IMR-90 (cell line): Measurements from ENCODE around the gene EPB41L5. TPM values are rescaled to one million over a fixed set of nuclear protein-coding genes. Genes with fewer than 3 reads are reported as not detected.
A peak's percentile ranks its signal among the peaks of the same experiment; 100 is the strongest.

ENCODE experiments used
- ATAC-seq: fragments of 200-7000 bp; cut with Tn5 transposase; 2 replicates; pipeline ENCODE4 v1.9.1; 2020; ENCODE audit warnings: low read depth, mild to moderate bottlenecking, moderate library complexity
- BruUV-seq: library from RNA; stranded (reverse); fragments of 400-500 nt; replicated peaks from 2 replicates; lab custom pipeline; 2021; lab: Mats Ljungman, UMichigan
- CTCF ChIA-PET: fragments of 300-600 bp; formaldehyde crosslinking; extraction: SDS; loops from one replicate; lab custom pipeline; 2021; ENCODE audit warnings: antibody characterized with exemption; lab: Yijun Ruan, JAX
- POLR2A ChIA-PET: fragments of 300-600 bp; sonication (Branson Sonifier 250); formaldehyde crosslinking; loops from one replicate; lab custom pipeline; 2022; ENCODE audit warnings: antibody characterized with exemption; ENCODE audit not compliant: unreplicated experiment; lab: Charles Lee
- DNase-seq: peaks from one replicate; pipeline ENCODE4 v3.0.0; 2013
- H2AFZ ChIP-seq: replicated peaks from 2 replicates; pipeline ENCODE3; 2013; ENCODE audit warnings: low read length, mild to moderate bottlenecking; ENCODE audit not compliant: poor library complexity
- H2AK5ac ChIP-seq: 2 replicates; pipeline ENCODE4 v1.6.1; 2013; ENCODE audit warnings: low read depth, low read length, inconsistent platforms
- H2AK9ac ChIP-seq: replicated peaks from 2 replicates; pipeline ENCODE3; 2013; ENCODE audit warnings: mild to moderate bottlenecking, low read depth, low read length, moderate library complexity; ENCODE audit not compliant: poor library complexity
- H2BK120ac ChIP-seq: 2 replicates; pipeline ENCODE4 v1.6.1; 2013; ENCODE audit warnings: low read depth, low read length, inconsistent platforms
- H2BK15ac ChIP-seq: 3 replicates; pipeline ENCODE4 v1.6.1; 2013; ENCODE audit warnings: low read depth, low read length, inconsistent platforms
- H2BK20ac ChIP-seq: 2 replicates; pipeline ENCODE4 v1.6.1; 2013; ENCODE audit warnings: low read depth, mild to moderate bottlenecking, inconsistent platforms, low read length, moderate library complexity
- H2BK5ac ChIP-seq: 2 replicates; pipeline ENCODE4 v1.6.1; 2013; ENCODE audit warnings: mild to moderate bottlenecking, low read depth, low read length, inconsistent platforms; ENCODE audit not compliant: poor library complexity, severe bottlenecking
- H3K14ac ChIP-seq: replicated peaks from 2 replicates; pipeline ENCODE4 v1.6.1; 2013; ENCODE audit warnings: low read depth, low read length, inconsistent platforms
- H3K18ac ChIP-seq: 2 replicates; pipeline ENCODE4 v1.6.1; 2013; ENCODE audit warnings: low read depth, low read length, control low read depth
- H3K23ac ChIP-seq: 2 replicates; pipeline ENCODE4 v1.6.1; 2013; ENCODE audit warnings: low read depth, low read length, inconsistent platforms
- H3K27ac ChIP-seq: 2 replicates; pipeline ENCODE4 v1.5.1; 2013; ENCODE audit warnings: mild to moderate bottlenecking, control low read depth, low read length; ENCODE audit not compliant: insufficient read depth
- H3K27me3 ChIP-seq: 2 replicates; pipeline ENCODE4 v1.6.1; 2013; ENCODE audit warnings: low read length; ENCODE audit not compliant: control insufficient read depth, insufficient read depth
- H3K36me3 ChIP-seq: 2 replicates; pipeline ENCODE4 v1.6.1; 2013; ENCODE audit warnings: low read length, mixed read lengths; ENCODE audit not compliant: control insufficient read depth, insufficient read depth
- H3K4ac ChIP-seq: 2 replicates; pipeline ENCODE4 v1.6.1; 2013; ENCODE audit warnings: low read depth, low read length, inconsistent platforms
- H3K4me1 ChIP-seq: 2 replicates; pipeline ENCODE4 v1.6.1; 2013; ENCODE audit warnings: low read length, mixed read lengths; ENCODE audit not compliant: control insufficient read depth, insufficient read depth
- H3K4me2 ChIP-seq: 2 replicates; pipeline ENCODE4 v1.6.1; 2013; ENCODE audit warnings: low read depth, mild to moderate bottlenecking, control low read depth, low read length, moderate library complexity
- H3K4me3 ChIP-seq: 2 replicates; pipeline ENCODE4 v1.5.1; 2013; ENCODE audit warnings: low read depth, mild to moderate bottlenecking, control low read depth, low read length, moderate library complexity; ENCODE audit not compliant: insufficient read depth
- H3K56ac ChIP-seq: 2 replicates; pipeline ENCODE4 v1.6.1; 2013; ENCODE audit warnings: low read length, inconsistent platforms; ENCODE audit not compliant: insufficient read depth; ENCODE audit errors: extremely low read depth
- H3K79me1 ChIP-seq, 2 experiments: 2 replicates each; pipeline ENCODE4 v1.6.1; 2013; ENCODE audit warnings: low read length in 2 of 2, inconsistent platforms in 1 of 2, low read depth in 1 of 2
- H3K9ac ChIP-seq: 2 replicates; pipeline ENCODE4 v1.6.1; 2013; ENCODE audit warnings: low read depth, low read length, control low read depth
- H3K9me1 ChIP-seq: 2 replicates; pipeline ENCODE4 v1.6.1; 2013; ENCODE audit warnings: low read length, inconsistent platforms; ENCODE audit not compliant: insufficient read depth
- H3K9me3 ChIP-seq: 2 replicates; pipeline ENCODE4 v1.6.1; 2013; ENCODE audit warnings: low read length; ENCODE audit not compliant: control insufficient read depth, insufficient read depth
- H4K20me1 ChIP-seq: 2 replicates; pipeline ENCODE4 v1.6.1; 2013; ENCODE audit warnings: low read length, inconsistent platforms; ENCODE audit not compliant: insufficient read depth
- H4K5ac ChIP-seq: 2 replicates; pipeline ENCODE4 v1.6.1; 2013; ENCODE audit warnings: mild to moderate bottlenecking, low read depth, low read length, control low read depth
- H4K8ac ChIP-seq, 2 experiments: 2 replicates each; pipeline ENCODE4 v1.6.1; 2013; ENCODE audit warnings: low read depth in 2 of 2, low read length in 2 of 2, control low read depth in 1 of 2, inconsistent platforms in 1 of 2
- H4K91ac ChIP-seq: 2 replicates; pipeline ENCODE4 v1.6.1; 2013; ENCODE audit warnings: low read depth, low read length, inconsistent platforms; ENCODE audit not compliant: insufficient read depth
- CEBPB ChIP-seq: IDR thresholded peaks from 2 replicates; pipeline ENCODE4 v1.6.1; 2012; ENCODE audit warnings: low read depth, low read length, improper control_type of control experiment
- FOS ChIP-seq: fragments of 150-350 bp; IDR thresholded peaks from 2 replicates; pipeline ENCODE4 v1.6.1; 2016; ENCODE audit warnings: low read depth, low read length
- MAZ ChIP-seq: IDR thresholded peaks from 2 replicates; pipeline ENCODE4 v1.6.1; 2012; ENCODE audit warnings: low read depth, mild to moderate bottlenecking, low read length, improper control_type of control experiment, moderate library complexity, borderline replicate concordance
- POLR2A ChIP-seq: IDR thresholded peaks from 2 replicates; pipeline ENCODE4 v1.6.1; 2012; ENCODE audit warnings: mild to moderate bottlenecking, low read depth, low read length
- RAD21 ChIP-seq: IDR thresholded peaks from 2 replicates; pipeline ENCODE4 v1.6.1; 2012; ENCODE audit warnings: low read length, improper control_type of control experiment
- RFX5 ChIP-seq: IDR thresholded peaks from 2 replicates; pipeline ENCODE4 v1.8.0; 2012; ENCODE audit warnings: low read depth, mild to moderate bottlenecking, low read length, moderate library complexity
- SMC3 ChIP-seq: fragments of 150-350 bp; IDR thresholded peaks from 2 replicates; pipeline ENCODE4 v1.6.1; 2016; ENCODE audit warnings: low read depth, mild to moderate bottlenecking, antibody characterized with exemption, low read length, moderate library complexity
- WGBS, 2 experiments: methylation state at CpG; one replicate each; pipeline versions ENCODE4 v1.1.5 to v1.1.7; 2013; ENCODE audit warnings: missing lambda C conversion rate in 2 of 2; ENCODE audit not compliant: insufficient read length in 1 of 2; ENCODE audit errors: extremely low coverage in 2 of 2; 5-methylcytosine and 5-hydroxymethylcytosine counted together
- dilution Hi-C: fragments of 300-500 bp; cut with HindIII; formaldehyde crosslinking; loops from one replicate; pipeline ENCODE4 v1.14.3; 2018; ENCODE audit warnings: low sequenced_read_pairs; ENCODE audit not compliant: unreplicated experiment
- in situ Hi-C: fragments of 300-500 bp; cut with MboI; formaldehyde crosslinking; loops from 3 replicates; pipeline ENCODE4 v1.14.3; 2019; ENCODE audit warnings: low sequenced_read_pairs, inconsistent platforms, mixed read lengths
- intact Hi-C: fragments of 100-400 bp; cut with micrococcal nuclease; formaldehyde crosslinking; loops from 2 replicates; pipeline ENCODE4 v1.10.0; 2022
- polyA plus RNA-seq, 3 experiments: library from polyadenylated mRNA; depleted of rRNA; stranded (reverse); fragments of >200 nt; gene quantifications; 2 replicates each; pipeline ENCODE4 v1.2.3, GENCODE V29; 2012; ENCODE audit warnings: low replicate concordance in 1 of 3
- total RNA-seq: library from RNA; depleted of rRNA; stranded (reverse); fragments of >200 nt; gene quantifications from 2 replicates; pipeline ENCODE4 v1.2.3, GENCODE V29; 2012

The EPB41L5 gene
- total and polyA plus RNA-seq, 2 of the 4 experiments (the other 2 are of a cell fraction): 5.1 to 10.6 TPM

DNA sequence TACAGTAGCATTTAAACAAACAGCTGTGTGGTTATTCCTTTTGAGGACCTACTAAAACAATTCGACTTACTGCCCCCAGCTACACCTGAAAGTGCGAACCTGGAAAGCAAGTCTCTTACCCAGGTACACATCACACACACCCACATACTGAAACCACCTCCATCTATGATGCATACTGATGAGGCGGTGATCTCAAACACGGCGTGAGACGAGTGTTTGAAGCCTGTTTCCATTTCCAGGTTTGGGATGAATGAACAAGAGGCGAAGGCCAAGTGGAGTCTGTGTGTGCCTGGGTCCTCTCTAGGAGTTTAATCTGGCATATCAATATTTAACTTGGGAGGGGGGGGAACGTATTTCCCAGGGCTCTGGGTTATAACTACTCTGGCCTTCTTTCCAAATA, 208.7 kb downstream of the EPB41L5 start:
- H4K8ac ChIP-seq: no peak overlapping the region
- TF ChIP-seq FOS: no peak
- no peak for TF ChIP-seq MAZ
- no peak for TF ChIP-seq SMC3
- TF ChIP-seq RAD21: no peak
- no peak for TF ChIP-seq CEBPB
- TF ChIP-seq RFX5: no peak
- no peak for TF ChIP-seq POLR2A
- dilution Hi-C loops (no loop called here), intact Hi-C loops (no loop called here), in situ Hi-C loops (no loop called here)
- no peak overlapping the region for H2BK20ac ChIP-seq
- no peak overlapping the region for H4K5ac ChIP-seq
- peaks cover 7% of the 10 kb centered on the region; the same call in 1 of the 2 replicates for H3K36me3 ChIP-seq
- H3K79me1 ChIP-seq: peaks cover 27 to 38% of the 10 kb centered on the region in 2 experiments
- H3K9me1 ChIP-seq: peaks cover 8% of the 10 kb centered on the region; the same call in 1 of the 2 replicates
- ChIA-PET CTCF (no interaction called here), POLR2A (no interaction called here)
- H2BK5ac ChIP-seq: no peak overlapping the region
- H3K4me1 ChIP-seq: peaks cover 12% of the 10 kb centered on the region
- no peak overlapping the region for H2BK15ac ChIP-seq
- 100% methylated on average over 4 of the region's 8 CpGs; no CpG with 5 or more reads in 1 of the 2 experiments for WGBS, 2 experiments
- H3K9me3 ChIP-seq: peaks cover 7% of the 10 kb centered on the region
- H3K56ac ChIP-seq: no peak overlapping the region
- H4K20me1 ChIP-seq: no peaks in the 10 kb centered on the region
- ATAC-seq: no peak
- no peak overlapping the region for H3K23ac ChIP-seq
- H3K18ac ChIP-seq: no peak overlapping the region
- no peak overlapping the region for H2AFZ ChIP-seq
- no peak overlapping the region for H4K91ac ChIP-seq
- H3K27me3 ChIP-seq: no peaks in the 10 kb centered on the region
- H2BK120ac ChIP-seq: no peak overlapping the region
- TSS peak; percentile 40 for BruUV-seq
- no peak overlapping the region; the same call in 1 of the 2 replicates for H3K14ac ChIP-seq
- H2AK9ac ChIP-seq: no peak overlapping the region
- 0 out of 2 replicates have a peak overlapping the region, but pooled peaks have one; percentile 5 for H3K4me2 ChIP-seq
- DNase-seq: no peak
- H2AK5ac ChIP-seq: no peak overlapping the region
- no peak overlapping the region for H3K4ac ChIP-seq
- no peak overlapping the region for H3K9ac ChIP-seq
- no peak overlapping the region for H3K27ac ChIP-seq
- no peak overlapping the region for H3K4me3 ChIP-seq
